HEK293T (cell line): ENCODE data around the gene DSN1.

Experiments used
- CTCF ChIA-PET: fragments of 350-600 bp; formaldehyde crosslinking; extraction: SDS; loops from one replicate; lab custom pipeline; 2021; ENCODE audit warnings: antibody characterized with exemption, inconsistent platforms; lab: Yijun Ruan, JAX
- POLR2A ChIA-PET: fragments of 350-600 bp; formaldehyde crosslinking; extraction: SDS; loops from one replicate; lab custom pipeline; 2020; ENCODE audit warnings: antibody characterized with exemption, inconsistent platforms; lab: Yijun Ruan, JAX
- DNase-seq: peaks from one replicate; pipeline ENCODE4 v3.0.0; 2012; ENCODE audit warnings: mixed read lengths; ENCODE audit errors: extremely low spot score
- ARNT ChIP-seq: fragments of 450-650 bp; IDR thresholded peaks from 2 replicates; pipeline ENCODE4 v1.6.1; 2017; ENCODE audit warnings: mild to moderate bottlenecking
- CTBP1 ChIP-seq: fragments of 450-650 bp; IDR thresholded peaks from 2 replicates; pipeline ENCODE4 v1.6.1; 2016; ENCODE audit warnings: borderline replicate concordance
- ELF4 ChIP-seq: fragments of 450-650 bp; IDR thresholded peaks from 2 replicates; pipeline ENCODE4 v1.6.1; 2017; ENCODE audit warnings: antibody characterized with exemption
- FOXA1 ChIP-seq: fragments of 450-650 bp; IDR thresholded peaks from 2 replicates; pipeline ENCODE4 v1.6.1; 2016; ENCODE audit warnings: mild to moderate bottlenecking
- FOXK2 ChIP-seq: fragments of 450-650 bp; IDR thresholded peaks from 2 replicates; pipeline ENCODE4 v1.6.1; 2016; ENCODE audit warnings: mild to moderate bottlenecking
- FOXM1 ChIP-seq: fragments of 450-650 bp; IDR thresholded peaks from 2 replicates; pipeline ENCODE4 v1.6.1; 2017; ENCODE audit warnings: mild to moderate bottlenecking, borderline replicate concordance
- HDGF ChIP-seq: fragments of 450-650 bp; IDR thresholded peaks from 2 replicates; pipeline ENCODE4 v1.6.1; 2017; ENCODE audit warnings: antibody characterized with exemption, borderline replicate concordance
- L3MBTL2 ChIP-seq: fragments of 450-650 bp; conservative IDR thresholded peaks from 2 replicates; pipeline ENCODE4 v1.6.1; 2016; ENCODE audit warnings: mild to moderate bottlenecking
- NFRKB ChIP-seq: fragments of 450-650 bp; IDR thresholded peaks from 2 replicates; pipeline ENCODE4 v1.6.1; 2016; ENCODE audit warnings: mild to moderate bottlenecking, moderate library complexity
- PKNOX1 ChIP-seq: fragments of 450-650 bp; IDR thresholded peaks from 2 replicates; pipeline ENCODE4 v1.6.1; 2016
- SP1 ChIP-seq: fragments of 450-650 bp; IDR thresholded peaks from 2 replicates; pipeline ENCODE4 v1.6.1; 2017
- SUZ12 ChIP-seq: fragments of 450-650 bp; IDR thresholded peaks from 2 replicates; pipeline ENCODE4 v1.6.1; 2016; ENCODE audit warnings: mild to moderate bottlenecking
- TARDBP ChIP-seq: fragments of 450-650 bp; IDR thresholded peaks from 2 replicates; pipeline ENCODE4 v1.6.1; 2016

Gene DSN1

DNA sequence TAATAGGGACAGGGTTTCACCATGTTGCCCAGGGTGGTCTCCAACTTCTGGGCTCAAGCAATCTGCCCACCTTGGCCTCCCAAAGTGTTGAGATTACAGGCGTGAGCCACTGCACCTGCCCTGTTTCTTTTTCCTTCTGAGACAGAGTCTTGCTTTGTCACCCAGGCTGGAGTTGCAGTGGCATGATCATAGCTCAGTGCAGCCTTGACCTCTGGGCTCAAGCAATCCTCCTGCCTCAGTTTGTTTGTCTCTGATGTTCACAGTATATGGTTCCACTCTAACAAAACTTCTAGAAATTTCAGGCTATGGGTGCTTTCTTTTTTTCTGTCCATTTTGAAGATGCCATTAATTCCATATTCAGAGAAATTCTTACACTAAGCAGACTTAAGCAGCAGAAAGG is 60.8 kb downstream of the DSN1 start:
- CTCF ChIA-PET: no interaction called here

DNA sequence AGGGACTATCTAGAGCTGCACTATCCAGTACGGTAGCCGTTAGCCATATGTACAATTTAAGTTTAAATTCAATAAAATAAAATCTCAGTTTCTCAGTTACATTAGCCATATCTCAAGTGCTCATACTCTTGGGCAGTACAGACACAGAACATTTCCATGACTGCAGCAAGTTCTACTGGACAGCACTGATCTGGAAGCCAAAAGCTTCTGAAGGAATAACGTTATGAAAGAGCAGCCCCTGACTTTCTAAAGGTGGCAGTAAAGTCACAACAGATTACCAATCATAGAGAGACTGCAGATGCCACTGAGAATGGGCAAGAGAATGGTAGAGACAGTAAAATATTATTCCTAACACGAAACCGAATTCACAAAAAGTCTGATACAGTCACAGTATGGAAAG is 64.4 kb downstream of the DSN1 start:
- DNase-seq: no peak
- POLR2A ChIA-PET: interaction anchor here (0.6 kb wide), 1 partner anchor 37 kb away, joined by 5 read pairs; no protein-coding TSS in a partner anchor
- CTCF ChIA-PET: no interaction called here
- TF ChIP-seq ELF4 (no peak), CTBP1 (no peak), NFRKB (no peak), FOXK2 (no peak), FOXA1 (no peak), FOXM1 (no peak), PKNOX1 (no peak), SUZ12 (no peak), TARDBP (no peak), SP1 (no peak), HDGF (no peak), L3MBTL2 (no peak), ARNT (no peak)

More for the DNA sequence above, 60.8 kb downstream of the DSN1 start:
- POLR2A ChIA-PET: no interaction called here
- no peak for DNase-seq
- TF ChIP-seq NFRKB (no peak), SP1 (no peak)

- CTCF ChIA-PET: no interaction called here
Observed at GRCh38 chr20:36703530-36703929, 70.0 kb downstream of the DSN1 start.

More at GRCh38 chr20:36703530-36703929, 70.0 kb downstream of the DSN1 start:
- no peak for DNase-seq
- no peak for TF ChIP-seq ELF4
- no peak for TF ChIP-seq L3MBTL2
- no peak for TF ChIP-seq SP1
- TF ChIP-seq TARDBP: no peak
- no peak for TF ChIP-seq FOXK2
- POLR2A ChIA-PET: no interaction called here
